Activated naive CD4-positive, alpha-beta T cell treated with anti-CD3 and anti-CD28 coated beads for 36 hours (primary cell): ENCODE results near the gene SLC23A3. TPM values are rescaled to one million over a fixed set of nuclear protein-coding genes. Genes with fewer than 3 reads are reported as not detected.
"Not testable (repeated sequence)": the region's sequence is repeated elsewhere in the genome, so short reads cannot be mapped to it uniquely, and the experiment has no call there.

ENCODE experiments used
- CTCF ChIA-PET: fragments of 350-600 bp; sonication (Branson Sonifier 250); formaldehyde crosslinking; loops from one replicate; lab custom pipeline; 2021; ENCODE audit warnings: antibody characterized with exemption; lab: Charles Lee
- DNase-seq: peaks from one replicate; pipeline ENCODE4 v3.0.0-alpha.2; 2020
- H3K27ac Mint-ChIP-seq: one replicate; pipeline ENCODE4 v1.8.0; 2021; ENCODE audit warnings: mild to moderate bottlenecking, mixed read lengths
- H3K27me3 Mint-ChIP-seq: one replicate; pipeline ENCODE4 v1.8.0; 2021; ENCODE audit warnings: low read depth, mixed read lengths
- H3K36me3 Mint-ChIP-seq: one replicate; pipeline ENCODE4 v1.8.0; 2021; ENCODE audit warnings: low read depth, mixed read lengths
- H3K4me1 Mint-ChIP-seq: one replicate; pipeline ENCODE4 v1.8.0; 2021; ENCODE audit warnings: low read depth, mixed read lengths
- H3K4me3 Mint-ChIP-seq: one replicate; pipeline ENCODE4 v1.8.0; 2021; ENCODE audit warnings: mild to moderate bottlenecking, moderate library complexity, mixed read lengths
- H3K9me3 Mint-ChIP-seq: one replicate; pipeline ENCODE4 v1.8.0; 2021; ENCODE audit warnings: mixed read lengths
- intact Hi-C: fragments of 100-400 bp; cut with micrococcal nuclease; formaldehyde crosslinking; loops from one replicate; pipeline ENCODE4 v1.15.1; 2023
- total RNA-seq, 2 experiments: library from RNA; stranded (reverse); gene quantifications; one replicate each; pipeline ENCODE4 v1.2.3, GENCODE V29; 2021

The SLC23A3 gene
- total RNA-seq, 2 experiments from 2014 or later, result 0.84 to 0.95 TPM

GRCh38 chr2:219200502-219201326 is 30.9 kb upstream of the SLC23A3 start:
- CTCF ChIA-PET, result interaction anchor here (1.0 to 1.9 kb wide), 4 partner anchors 19 to 94 kb away, joined by 3 to 6 read pairs (median 4); no protein-coding TSS in a partner anchor
- Mint-ChIP-seq H3K4me3 (peak overlapping the region; percentile 73), H3K27ac (peak overlapping the region; percentile 81), H3K4me1 (peaks cover 12% of the 10 kb centered on the region)
- H3K27me3 Mint-ChIP-seq, H3K9me3 Mint-ChIP-seq, intact Hi-C loops, H3K36me3 Mint-ChIP-seq: not testable (repeated sequence)
- peak; percentile 37 for DNase-seq

DNA sequence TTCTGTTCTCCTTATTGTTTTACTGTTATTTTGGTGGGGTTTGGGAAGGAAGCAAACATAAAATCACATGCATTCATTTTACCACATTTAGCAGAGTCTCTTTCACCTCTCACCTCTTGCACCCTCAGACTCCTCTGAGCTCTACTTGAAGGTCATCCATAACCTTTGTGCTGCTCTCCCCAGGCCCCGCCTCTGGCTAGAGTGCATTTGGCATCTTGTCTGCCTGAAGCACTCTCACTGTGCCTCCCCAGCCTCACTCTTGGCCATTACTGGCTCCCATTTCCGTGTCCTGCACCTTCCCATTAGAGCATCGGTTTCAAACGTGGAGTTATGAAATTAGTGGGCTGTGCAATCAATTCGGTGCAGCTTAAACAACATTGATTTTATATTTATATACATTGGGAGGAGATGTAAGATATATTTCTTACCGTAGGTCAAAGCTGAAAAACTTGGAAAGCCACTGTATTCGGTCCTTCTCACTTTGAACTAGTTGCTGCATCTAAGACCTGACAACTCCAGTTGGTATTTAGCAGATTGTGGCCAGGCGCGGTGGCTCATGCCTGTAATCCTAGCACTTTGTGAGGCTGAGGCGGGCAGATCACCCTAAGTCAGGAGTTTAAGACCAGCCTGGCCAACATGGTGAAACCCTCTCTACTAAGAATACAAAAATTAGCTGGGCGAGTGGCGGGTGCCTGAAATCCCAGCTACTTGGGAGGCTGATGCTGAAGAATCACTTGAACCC is 29.8 kb upstream of the SLC23A3 start:
- Mint-ChIP-seq H3K4me1 (peaks cover 12% of the 10 kb centered on the region), H3K9me3 (peaks cover 7% of the 10 kb centered on the region), H3K36me3 (no peaks in the 10 kb centered on the region), H3K27me3 (no peaks in the 10 kb centered on the region), H3K4me3 (no peak overlapping the region), H3K27ac (no peak overlapping the region)
- CTCF ChIA-PET, result interaction anchor here (0.8 to 1.9 kb wide), 4 partner anchors 21 to 95 kb away, joined by 3 to 4 read pairs (median 3); no protein-coding TSS in a partner anchor
- intact Hi-C loops, result no loop called here
- no peak for DNase-seq

- H3K27me3 Mint-ChIP-seq, result no peaks in the 10 kb centered on the region
- H3K36me3 Mint-ChIP-seq, result no peaks in the 10 kb centered on the region
- intact Hi-C loops, result no loop called here
- H3K9me3 Mint-ChIP-seq, result peaks cover 5% of the 10 kb centered on the region
- no peak for DNase-seq
- CTCF ChIA-PET, result interaction anchor here (0.8 to 1.0 kb wide), 3 partner anchors 20 to 96 kb away, joined by 3 read pairs; no protein-coding TSS in a partner anchor
- no peak overlapping the region for H3K27ac Mint-ChIP-seq
- peaks cover 12% of the 10 kb centered on the region for H3K4me1 Mint-ChIP-seq
- H3K4me3 Mint-ChIP-seq, result no peak overlapping the region
Observed at GRCh38 chr2:219198974-219199373, 29.1 kb upstream of the SLC23A3 start.

DNA sequence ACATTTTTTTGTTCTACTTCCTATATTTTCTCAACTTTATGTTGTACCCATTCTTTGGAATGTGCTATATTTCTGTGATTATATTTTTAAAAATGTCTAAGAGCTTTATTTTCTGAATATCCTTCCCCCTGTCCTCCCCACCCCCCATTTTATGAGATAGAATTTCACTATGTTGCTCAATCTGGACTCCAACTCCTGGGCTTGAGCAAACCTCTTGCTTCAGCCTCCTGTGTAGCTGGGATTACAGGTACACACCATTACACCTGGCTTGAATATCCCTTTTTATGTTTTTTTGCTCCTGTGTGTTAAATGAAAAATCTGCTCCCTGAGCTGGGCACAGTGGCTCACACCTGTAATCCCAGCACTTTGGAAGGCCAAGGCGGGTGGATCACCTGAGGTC is 27.6 kb upstream of the SLC23A3 start:
- no peak for DNase-seq

DNA sequence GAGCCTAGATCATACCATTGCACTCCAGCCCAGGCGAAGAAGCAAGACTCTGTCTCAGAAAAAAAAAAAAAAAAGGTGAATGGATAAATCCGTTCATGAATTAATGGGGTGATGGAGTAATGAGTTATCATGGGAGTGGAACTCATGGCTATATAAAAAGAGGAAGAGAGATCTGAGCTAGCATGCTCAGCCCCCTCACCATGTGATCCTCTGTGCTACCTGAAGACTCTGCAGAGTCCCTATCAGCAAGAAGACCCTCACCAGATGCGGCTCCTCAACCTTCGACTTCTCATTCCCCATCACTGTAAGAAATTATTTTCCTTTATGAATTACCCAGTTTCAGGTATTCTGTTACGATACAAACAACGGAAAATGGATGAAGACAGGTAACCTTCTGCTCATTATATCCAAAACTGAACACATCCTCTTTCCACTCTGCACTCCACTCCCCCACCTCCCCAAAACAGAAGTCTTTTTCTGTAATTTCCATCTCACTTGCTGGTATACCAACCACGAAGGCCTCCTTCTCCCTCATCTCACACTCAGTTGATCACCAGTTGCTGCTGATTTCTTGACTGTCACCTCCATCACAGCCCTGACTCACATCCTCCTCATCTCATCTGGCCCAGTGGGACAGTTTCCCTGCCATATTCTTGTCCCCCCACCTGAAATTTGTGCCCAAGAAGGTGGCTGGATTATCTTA is 17.1 kb upstream of the SLC23A3 start:
- Mint-ChIP-seq H3K4me3 (no peak overlapping the region), H3K9me3 (no peaks in the 10 kb centered on the region), H3K27ac (peak overlapping the region; percentile 82), H3K27me3 (no peaks in the 10 kb centered on the region), H3K36me3 (peaks cover 10% of the 10 kb centered on the region), H3K4me1 (peaks cover 24% of the 10 kb centered on the region)
- DNase-seq, result peak; percentile 68
- intact Hi-C loops, result loop anchor here (1.0 kb wide), 1 partner anchor 9 kb away; the partner anchor contains the start of gene RETREG2
- CTCF ChIA-PET, result no interaction called here

More for the DNA sequence above, 27.6 kb upstream of the SLC23A3 start:
- Mint-ChIP-seq H3K4me3 (no peak overlapping the region), H3K27ac (no peak overlapping the region), H3K36me3 (no peaks in the 10 kb centered on the region), H3K27me3 (no peaks in the 10 kb centered on the region), H3K9me3 (peaks cover 3% of the 10 kb centered on the region), H3K4me1 (peaks cover 12% of the 10 kb centered on the region)
- intact Hi-C loops, result no loop called here
- CTCF ChIA-PET, result interaction anchor here (0.7 to 1.1 kb wide), 3 partner anchors 9 to 104 kb away, joined by 3 read pairs; partner anchors contain the start of genes ANKZF1, ATG9A and ZFAND2B

GRCh38 chr2:219184121-219184520 is 14.3 kb upstream of the SLC23A3 start:
- peak overlapping the region; percentile 32 for H3K27ac Mint-ChIP-seq
- peaks cover 22% of the 10 kb centered on the region for H3K36me3 Mint-ChIP-seq

DNA sequence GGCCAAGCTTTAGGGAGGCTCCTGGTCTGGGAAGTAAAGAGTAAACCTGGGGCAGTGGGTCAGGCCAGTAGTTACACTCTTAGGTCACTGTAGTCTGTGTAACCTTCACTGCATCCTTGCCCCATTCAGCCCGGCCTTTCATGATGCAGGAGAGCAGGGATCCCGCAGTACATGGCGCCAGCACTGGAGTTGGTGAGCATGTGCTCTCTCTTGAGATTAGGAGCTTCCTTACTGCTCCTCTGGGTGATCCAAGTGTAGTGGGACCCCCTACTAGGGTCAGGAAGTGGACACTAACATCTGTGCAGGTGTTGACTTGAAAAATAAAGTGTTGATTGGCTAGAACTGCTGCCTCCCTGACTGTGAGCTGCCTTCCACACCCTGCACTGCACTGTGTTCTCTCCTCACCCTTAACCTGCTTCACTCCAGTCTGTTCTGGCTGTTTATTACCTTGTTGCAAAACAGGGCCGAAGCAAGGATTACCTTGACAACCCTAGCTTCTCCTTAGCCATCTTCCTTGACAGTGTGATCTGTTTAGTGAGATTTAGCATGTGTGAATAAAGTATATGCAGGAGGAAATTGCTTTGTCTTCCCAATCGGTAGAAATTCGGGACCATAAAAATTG is 13.4 kb upstream of the SLC23A3 start:
- Mint-ChIP-seq H3K4me3 (no peak overlapping the region), H3K27ac (peak overlapping the region; percentile 13), H3K4me1 (peaks cover 49% of the 10 kb centered on the region), H3K9me3 (no peaks in the 10 kb centered on the region), H3K27me3 (no peaks in the 10 kb centered on the region), H3K36me3 (peaks cover 22% of the 10 kb centered on the region)
- DNase-seq, result no peak
- CTCF ChIA-PET, result interaction anchor here (1.1 to 2.8 kb wide), 7 partner anchors 10 to 115 kb away, joined by 3 to 14 read pairs (median 6); partner anchors contain the start of genes SLC23A3 and ZFAND2B
- intact Hi-C loops, result no loop called here

More at GRCh38 chr2:219184121-219184520, 14.3 kb upstream of the SLC23A3 start:
- CTCF ChIA-PET, result no interaction called here
- Mint-ChIP-seq H3K9me3 (no peaks in the 10 kb centered on the region), H3K4me3 (no peak overlapping the region), H3K27me3 (no peaks in the 10 kb centered on the region), H3K4me1 (peaks cover 47% of the 10 kb centered on the region)
- intact Hi-C loops, result no loop called here
- no peak for DNase-seq

DNA sequence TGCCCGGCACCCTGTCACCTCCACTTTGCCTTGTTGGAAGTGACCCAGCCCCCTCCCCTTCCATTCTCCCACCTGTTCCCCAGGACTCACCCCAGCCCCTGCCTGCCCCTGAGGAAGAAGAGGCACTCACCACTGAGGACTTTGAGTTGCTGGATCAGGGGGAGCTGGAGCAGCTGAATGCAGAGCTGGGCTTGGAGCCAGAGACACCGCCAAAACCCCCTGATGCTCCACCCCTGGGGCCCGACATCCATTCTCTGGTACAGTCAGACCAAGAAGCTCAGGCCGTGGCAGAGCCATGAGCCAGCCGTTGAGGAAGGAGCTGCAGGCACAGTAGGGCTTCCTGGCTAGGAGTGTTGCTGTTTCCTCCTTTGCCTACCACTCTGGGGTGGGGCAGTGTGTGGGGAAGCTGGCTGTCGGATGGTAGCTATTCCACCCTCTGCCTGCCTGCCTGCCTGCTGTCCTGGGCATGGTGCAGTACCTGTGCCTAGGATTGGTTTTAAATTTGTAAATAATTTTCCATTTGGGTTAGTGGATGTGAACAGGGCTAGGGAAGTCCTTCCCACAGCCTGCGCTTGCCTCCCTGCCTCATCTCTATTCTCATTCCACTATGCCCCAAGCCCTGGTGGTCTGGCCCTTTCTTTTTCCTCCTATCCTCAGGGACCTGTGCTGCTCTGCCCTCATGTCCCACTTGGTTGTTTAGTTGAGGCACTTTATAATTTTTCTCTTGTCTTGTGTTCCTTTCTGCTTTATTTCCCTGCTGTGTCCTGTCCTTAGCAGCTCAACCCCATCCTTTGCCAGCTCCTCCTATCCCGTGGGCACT is 12.7 kb upstream of the SLC23A3 start:
- Mint-ChIP-seq H3K36me3 (peaks cover 24% of the 10 kb centered on the region), H3K4me1 (peaks cover 48% of the 10 kb centered on the region), H3K27me3 (no peaks in the 10 kb centered on the region), H3K27ac (peak overlapping the region; percentile 76), H3K4me3 (no peak overlapping the region), H3K9me3 (no peaks in the 10 kb centered on the region)
- peak; percentile 45 for DNase-seq
- CTCF ChIA-PET, result interaction anchor here (1.1 to 2.8 kb wide), 8 partner anchors 9 to 116 kb away, joined by 3 to 14 read pairs (median 6); partner anchors contain the start of genes SLC23A3 and ZFAND2B
- intact Hi-C loops, result no loop called here

GRCh38 chr2:219181531-219181930 is 11.7 kb upstream of the SLC23A3 start:
- Mint-ChIP-seq H3K27ac (peak overlapping the region; percentile 76), H3K27me3 (no peaks in the 10 kb centered on the region), H3K4me3 (no peak overlapping the region), H3K9me3 (no peaks in the 10 kb centered on the region), H3K4me1 (peaks cover 39% of the 10 kb centered on the region), H3K36me3 (peaks cover 30% of the 10 kb centered on the region)
- CTCF ChIA-PET, result interaction anchor here (0.7 to 2.8 kb wide), 6 partner anchors 8 to 113 kb away, joined by 4 to 14 read pairs (median 6); partner anchors contain the start of genes SLC23A3 and ZFAND2B
- DNase-seq, result no peak
- intact Hi-C loops, result no loop called here

- Mint-ChIP-seq H3K36me3 (peaks cover 30% of the 10 kb centered on the region), H3K27ac (peak overlapping the region; percentile 76), H3K9me3 (no peaks in the 10 kb centered on the region), H3K27me3 (no peaks in the 10 kb centered on the region), H3K4me1 (peaks cover 37% of the 10 kb centered on the region), H3K4me3 (no peak overlapping the region)
- CTCF ChIA-PET, result interaction anchor here (0.7 to 2.8 kb wide), 4 partner anchors 10 to 114 kb away, joined by 3 to 14 read pairs (median 6); partner anchors contain the start of genes SLC23A3 and ZFAND2B
- intact Hi-C loops, result no loop called here
- DNase-seq, result no peak
Observed at GRCh38 chr2:219180961-219181360, 11.1 kb upstream of the SLC23A3 start.
